ENCODE data around the gene YWHAG.
A peak's percentile ranks its signal among the peaks of the same experiment; 100 is the strongest.

The YWHAG gene

GRCh38 chr7:76377186-76377918 lies 18.6 kb upstream of the YWHAG start:
- no peak for DNase-seq (ENCODE audit: low read depth)
- H3K4me3 ChIP-seq (replicated peaks; ENCODE audit: low read depth, low read length) = no peak overlapping the region
- TF ChIP-seq CTCF (IDR thresholded peaks at IDR 0.05; ENCODE audit: low read length, missing control alignments) = no peak

GRCh38 chr7:76375251-76375650 lies 16.5 kb upstream of the YWHAG start:
- no peak overlapping the region for H3K4me3 ChIP-seq (replicated peaks; ENCODE audit: low read depth, low read length)
- TF ChIP-seq CTCF (IDR thresholded peaks at IDR 0.05; ENCODE audit: low read length, missing control alignments) = no peak
- DNase-seq (ENCODE audit: low read depth) = no peak

GRCh38 chr7:76372984-76373833 lies 14.4 kb upstream of the YWHAG start:
- no peak for TF ChIP-seq CTCF (IDR thresholded peaks at IDR 0.05; ENCODE audit: low read length, missing control alignments)
- peak; percentile 80 for DNase-seq (ENCODE audit: low read depth)
- H3K4me3 ChIP-seq (replicated peaks; ENCODE audit: low read depth, low read length) = no peak overlapping the region

- no peak for TF ChIP-seq CTCF (IDR thresholded peaks at IDR 0.05; ENCODE audit: low read length, missing control alignments)
- DNase-seq (ENCODE audit: low read depth) = no peak
- no peak overlapping the region for H3K4me3 ChIP-seq (replicated peaks; ENCODE audit: low read depth, low read length)
Measured at GRCh38 chr7:76371396-76371795, 12.6 kb upstream of the YWHAG start.

- no peak for DNase-seq (ENCODE audit: low read depth)
- H3K4me3 ChIP-seq (replicated peaks; ENCODE audit: low read depth, low read length) = no peak overlapping the region
- no peak for TF ChIP-seq CTCF (IDR thresholded peaks at IDR 0.05; ENCODE audit: low read length, missing control alignments)
Measured at GRCh38 chr7:76369018-76369417, 10.2 kb upstream of the YWHAG start.

- H3K4me3 ChIP-seq (replicated peaks; ENCODE audit: low read depth, low read length) = no peak overlapping the region
- no peak for TF ChIP-seq CTCF (IDR thresholded peaks at IDR 0.05; ENCODE audit: low read length, missing control alignments)
- DNase-seq (ENCODE audit: low read depth) = no peak
Measured at GRCh38 chr7:76368190-76368589, 9.4 kb upstream of the YWHAG start.
